ENCODE data around the gene ACAD10. TPM values are rescaled to one million over a fixed set of nuclear protein-coding genes. Genes with fewer than 3 reads are reported as not detected.

Gene ACAD10
- total RNA-seq, 1 donor from 2014 or later, result 11.6 TPM

DNA sequence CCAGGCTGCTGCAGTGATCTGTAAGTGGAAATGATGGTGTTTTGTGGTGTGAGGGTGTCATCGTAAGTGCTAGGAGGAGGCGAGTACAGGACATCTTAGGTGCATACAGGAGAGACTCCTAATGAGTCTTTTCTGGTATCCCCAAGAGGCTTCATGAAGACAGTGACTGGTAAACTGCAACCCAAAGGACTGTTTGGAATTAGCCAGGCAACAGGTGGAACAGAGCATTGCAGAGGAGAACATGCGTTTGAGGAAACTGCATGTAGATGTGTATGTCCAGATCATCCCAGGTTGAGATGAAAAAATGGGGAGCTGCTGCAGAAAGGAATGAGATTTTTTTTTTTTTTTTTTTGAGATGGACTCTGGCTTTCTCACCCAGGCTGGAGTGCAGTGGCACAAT lies 5.4 kb downstream of the ACAD10 start:
- no peak overlapping the region for H3K4me3 ChIP-seq (ENCODE audit: low read depth, low read length)
- TF ChIP-seq, protein P1, sequence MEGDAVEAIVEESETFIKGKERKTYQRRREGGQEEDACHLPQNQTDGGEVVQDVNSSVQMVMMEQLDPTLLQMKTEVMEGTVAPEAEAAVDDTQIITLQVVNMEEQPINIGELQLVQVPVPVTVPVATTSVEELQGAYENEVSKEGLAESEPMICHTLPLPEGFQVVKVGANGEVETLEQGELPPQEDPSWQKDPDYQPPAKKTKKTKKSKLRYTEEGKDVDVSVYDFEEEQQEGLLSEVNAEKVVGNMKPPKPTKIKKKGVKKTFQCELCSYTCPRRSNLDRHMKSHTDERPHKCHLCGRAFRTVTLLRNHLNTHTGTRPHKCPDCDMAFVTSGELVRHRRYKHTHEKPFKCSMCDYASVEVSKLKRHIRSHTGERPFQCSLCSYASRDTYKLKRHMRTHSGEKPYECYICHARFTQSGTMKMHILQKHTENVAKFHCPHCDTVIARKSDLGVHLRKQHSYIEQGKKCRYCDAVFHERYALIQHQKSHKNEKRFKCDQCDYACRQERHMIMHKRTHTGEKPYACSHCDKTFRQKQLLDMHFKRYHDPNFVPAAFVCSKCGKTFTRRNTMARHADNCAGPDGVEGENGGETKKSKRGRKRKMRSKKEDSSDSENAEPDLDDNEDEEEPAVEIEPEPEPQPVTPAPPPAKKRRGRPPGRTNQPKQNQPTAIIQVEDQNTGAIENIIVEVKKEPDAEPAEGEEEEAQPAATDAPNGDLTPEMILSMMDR (IDR thresholded peaks at IDR 0.05; ENCODE audit: insufficient read depth, low read length, severe bottlenecking), result no peak
- no peaks in the 10 kb centered on the region for H3K27me3 ChIP-seq (ENCODE audit: control insufficient read depth, insufficient read depth, low read length)
- no peak for DNase-seq (ENCODE audit: low read depth)
- no peak for FAIRE-seq
- peaks cover 5% of the 10 kb centered on the region for H3K36me3 ChIP-seq (ENCODE audit: control insufficient read depth, insufficient read depth, low read length)

DNA sequence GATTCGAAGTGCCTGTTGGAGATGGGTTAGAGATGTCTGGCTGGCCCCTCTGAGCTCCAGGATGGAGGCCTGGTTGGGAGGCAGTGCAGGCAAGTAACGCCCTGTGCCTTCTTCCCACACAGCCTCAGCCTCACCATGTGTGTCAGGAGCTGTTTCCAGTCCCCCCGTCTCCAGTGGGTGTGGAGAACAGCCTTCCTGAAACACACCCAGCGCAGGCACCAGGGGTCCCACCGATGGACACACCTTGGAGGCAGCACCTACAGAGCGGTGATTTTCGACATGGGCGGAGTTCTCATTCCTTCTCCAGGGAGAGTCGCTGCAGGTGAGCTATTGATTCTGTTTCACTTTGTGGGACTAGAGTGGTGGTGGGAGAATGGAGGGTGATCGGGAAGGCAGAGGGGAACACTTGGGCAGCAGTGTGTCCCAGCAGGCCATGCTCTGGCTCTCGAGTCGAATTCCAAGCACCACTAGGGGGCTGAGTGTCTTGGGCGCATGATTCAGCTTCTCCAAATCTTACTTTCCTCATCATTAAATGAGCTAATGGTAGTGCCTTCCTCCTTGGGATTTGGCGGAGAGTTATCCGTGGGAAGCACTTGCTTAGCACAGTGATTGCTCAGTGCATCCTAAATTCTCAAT lies 6.8 kb downstream of the ACAD10 start:
- DNase-seq (ENCODE audit: low read depth) (no peak), FAIRE-seq (no peak)
- H3K36me3 ChIP-seq (ENCODE audit: control insufficient read depth, insufficient read depth, low read length), result peaks cover 5% of the 10 kb centered on the region
- H3K27me3 ChIP-seq (ENCODE audit: control insufficient read depth, insufficient read depth, low read length), result no peaks in the 10 kb centered on the region
- no peak overlapping the region for H3K4me3 ChIP-seq (ENCODE audit: low read depth, low read length)
- TF ChIP-seq, protein P1 (IDR thresholded peaks at IDR 0.05; ENCODE audit: insufficient read depth, low read length, severe bottlenecking), result peak; percentile 24

DNA sequence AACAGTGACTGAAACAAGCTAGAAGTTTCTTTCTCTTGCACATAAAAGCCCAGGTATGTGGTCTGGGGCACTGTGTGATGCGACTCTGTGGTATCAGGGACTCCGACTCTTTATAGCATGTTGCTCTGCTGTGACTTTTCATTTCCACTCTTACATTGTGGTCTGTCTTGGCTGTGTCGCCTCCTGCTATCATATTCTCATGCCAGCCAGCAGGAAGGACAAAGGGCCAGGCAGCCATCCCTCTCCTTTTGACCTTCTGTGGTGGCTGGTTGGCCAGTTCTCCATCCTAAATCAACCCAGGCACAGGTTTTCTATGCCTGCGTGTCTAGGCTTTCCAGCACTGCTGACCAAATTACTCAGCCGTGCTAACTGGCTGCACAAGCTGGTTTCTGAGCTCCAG lies 8.0 kb downstream of the ACAD10 start:
- DNase-seq (ENCODE audit: low read depth), result no peak

GRCh38 chr12:111699962-111700361 lies 14.1 kb downstream of the ACAD10 start:
- H3K4me3 ChIP-seq (ENCODE audit: low read depth, low read length), result no peak overlapping the region
- TF ChIP-seq, protein P1 (IDR thresholded peaks at IDR 0.05; ENCODE audit: insufficient read depth, low read length, severe bottlenecking), result no peak
- peaks cover 3% of the 10 kb centered on the region for H3K36me3 ChIP-seq (ENCODE audit: control insufficient read depth, insufficient read depth, low read length)
- FAIRE-seq (no peak), DNase-seq (ENCODE audit: low read depth) (no peak)
- H3K27me3 ChIP-seq (ENCODE audit: control insufficient read depth, insufficient read depth, low read length), result no peaks in the 10 kb centered on the region

More for the DNA sequence above, 8.0 kb downstream of the ACAD10 start:
- no peak overlapping the region for H3K4me3 ChIP-seq (ENCODE audit: low read depth, low read length)
- no peaks in the 10 kb centered on the region for H3K27me3 ChIP-seq (ENCODE audit: control insufficient read depth, insufficient read depth, low read length)
- peaks cover 5% of the 10 kb centered on the region for H3K36me3 ChIP-seq (ENCODE audit: control insufficient read depth, insufficient read depth, low read length)
- no peak for FAIRE-seq
- TF ChIP-seq, protein P1 (IDR thresholded peaks at IDR 0.05; ENCODE audit: insufficient read depth, low read length, severe bottlenecking), result no peak

DNA sequence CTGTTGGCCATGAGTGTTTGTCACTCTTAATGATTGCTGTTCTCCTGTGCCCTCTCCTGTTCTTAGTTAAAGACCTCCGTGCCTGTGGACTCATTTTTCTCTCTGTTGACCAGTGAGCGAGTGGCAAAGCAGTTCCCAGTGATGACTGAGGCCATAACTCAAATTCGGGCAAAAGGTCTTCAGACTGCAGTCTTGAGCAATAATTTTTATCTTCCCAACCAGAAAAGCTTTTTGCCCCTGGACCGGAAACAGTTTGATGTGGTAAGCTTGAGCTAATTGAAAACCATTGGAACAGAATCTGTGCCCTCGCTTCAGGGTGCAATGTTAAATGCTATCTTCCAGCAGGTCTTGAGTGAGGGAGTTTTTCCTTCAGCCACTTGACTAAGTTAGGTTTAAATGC lies 19.8 kb downstream of the ACAD10 start:
- Histone ChIP-seq H3K36me3 (ENCODE audit: control insufficient read depth, insufficient read depth, low read length) (peaks cover 15% of the 10 kb centered on the region), H3K27me3 (ENCODE audit: control insufficient read depth, insufficient read depth, low read length) (no peaks in the 10 kb centered on the region), H3K4me3 (ENCODE audit: low read depth, low read length) (no peak overlapping the region)
- DNase-seq (ENCODE audit: low read depth) (no peak), FAIRE-seq (no peak)
- TF ChIP-seq, protein P1 (IDR thresholded peaks at IDR 0.05; ENCODE audit: insufficient read depth, low read length, severe bottlenecking), result no peak

DNA sequence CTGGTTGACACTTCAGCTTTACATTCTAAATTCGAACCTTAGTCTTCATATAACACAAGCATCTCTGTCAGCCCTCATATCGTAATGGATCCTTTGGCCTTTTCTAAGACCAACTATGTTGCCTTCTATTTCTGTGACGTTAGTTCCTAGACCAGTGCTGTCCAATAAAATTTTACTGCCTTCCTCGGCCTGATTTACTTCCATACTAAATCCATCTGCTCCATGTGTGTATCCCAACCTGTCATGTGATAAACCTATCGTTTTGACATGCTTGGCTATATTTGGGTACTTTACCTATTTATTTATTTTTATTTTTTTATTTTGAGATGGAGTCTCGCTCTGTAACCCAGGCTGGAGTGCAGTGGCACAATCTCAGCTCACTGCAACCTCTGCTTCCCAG lies 20.3 kb downstream of the ACAD10 start:
- no peak overlapping the region for H3K4me3 ChIP-seq (ENCODE audit: low read depth, low read length)
- DNase-seq (ENCODE audit: low read depth), result no peak
- H3K36me3 ChIP-seq (ENCODE audit: control insufficient read depth, insufficient read depth, low read length), result peaks cover 17% of the 10 kb centered on the region
- H3K27me3 ChIP-seq (ENCODE audit: control insufficient read depth, insufficient read depth, low read length), result no peaks in the 10 kb centered on the region
- TF ChIP-seq, protein P1 (IDR thresholded peaks at IDR 0.05; ENCODE audit: insufficient read depth, low read length, severe bottlenecking), result no peak
- no peak for FAIRE-seq
